ENCODE measurements around the gene ZNF778. TPM values are rescaled to one million over a fixed set of nuclear protein-coding genes. Genes with fewer than 3 reads are reported as not detected.

ZNF778 gene
- total and polyA plus RNA-seq, 2 of the 8 experiments (the other 6 are each of a cell fraction or from before 2014, with no cell fraction given) = 9.5 to 21.9 TPM

GRCh38 chr16:89187032-89187769, 30.3 kb upstream of the ZNF778 start:
- H3K23me2 ChIP-seq (ENCODE audit: low read depth, low read length) = peaks cover 4% of the 10 kb centered on the region; the same call in 1 of the 2 replicates
- no peak overlapping the region for H3K23ac ChIP-seq (ENCODE audit: insufficient read length)
- ChIA-PET POLR2A (ENCODE audit: partially characterized antibody) (interaction anchor here (0.6 to 0.9 kb wide), 2 partner anchors 10 to 30 kb away, joined by 3 read pairs; partner anchors contain the start of gene ZNF778), CTCF (ENCODE audit: partially characterized antibody) (interaction anchor here (1.1 kb wide), 1 partner anchor 31 kb away, joined by 3 read pairs; no protein-coding TSS in a partner anchor)
- DNase-seq (ENCODE audit: low read depth in 1 of 2, low spot score in 2 of 2) (peak in 1 of 2 experiments; percentile 50), FAIRE-seq (no peak)
- H3K4me1 ChIP-seq (replicated peaks in 1 of 4; ENCODE audit: control insufficient read depth in 3 of 4, insufficient read depth in 4 of 4, low read length in 3 of 4) = no peaks in the 10 kb centered on the region; a peak in 1 of 7 replicates
- H3K4me2 ChIP-seq (ENCODE audit: insufficient read depth in 1 of 2, low read depth in 2 of 2, low read length in 2 of 2) = no peak overlapping the region
- TF ChIP-seq SAP30 (IDR thresholded peaks at IDR 0.05; ENCODE audit: insufficient read depth, insufficient replicate concordance, low read length) (no peak), FOSL1 (IDR thresholded peaks at IDR 0.05; ENCODE audit: insufficient read depth, low read depth, low read length) (no peak), GTF2F1 (IDR thresholded peaks at IDR 0.05; ENCODE audit: borderline replicate concordance, low read depth, low read length) (no peak), SP1 (IDR thresholded peaks at IDR 0.05; ENCODE audit: low read depth, low read length) (no peak), CEBPB (IDR thresholded peaks at IDR 0.05; ENCODE audit: low read depth, low read length) (no peak), CTCF (IDR thresholded peaks at IDR 0.05; ENCODE audit: control extremely low read depth in 1 of 3, insufficient read depth in 1 of 3, low read depth in 1 of 3, low read length in 3 of 3) (no peak)
- H2BK20ac ChIP-seq (ENCODE audit: low read length) = no peak overlapping the region
- no peak overlapping the region for H3K18ac ChIP-seq (ENCODE audit: extremely low read depth, low read length)
- H3K9ac ChIP-seq (replicated peaks in 1 of 4; ENCODE audit: extremely low read depth in 1 of 4, low read depth in 3 of 4, low read length in 3 of 4) = no peak overlapping the region
- no peak overlapping the region for H2BK12ac ChIP-seq (ENCODE audit: low read depth, low read length)
- H2BK5ac ChIP-seq (ENCODE audit: low read depth, low read length) = no peak overlapping the region
- H3K79me2 ChIP-seq (ENCODE audit: control insufficient read depth in 1 of 2, insufficient read depth in 2 of 2, low read length in 2 of 2) = no peaks in the 10 kb centered on the region
- H4K20me1 ChIP-seq (replicated peaks in 1 of 2; ENCODE audit: control insufficient read depth in 1 of 2, insufficient read depth in 2 of 2, low read length in 2 of 2) = peaks cover 0 to 4% of the 10 kb centered on the region in 2 experiments
- H3K4ac ChIP-seq (replicated peaks; ENCODE audit: insufficient read length, low read depth, low read length) = no peak overlapping the region
- peaks cover 0 to 9% (median 6%) of the 10 kb centered on the region in 4 experiments; a peak in 6 of 7 replicates for H3K27me3 ChIP-seq (replicated peaks in 1 of 4; ENCODE audit: control insufficient read depth in 3 of 4, extremely low read depth in 1 of 4, insufficient read depth in 3 of 4, low read length in 3 of 4)
- H2AFZ ChIP-seq (ENCODE audit: low read length) = no peak overlapping the region
- H3K36me3 ChIP-seq (ENCODE audit: control insufficient read depth in 2 of 4, insufficient read depth in 4 of 4, low read length in 3 of 4) = no peaks in the 10 kb centered on the region
- no peak overlapping the region for H3K14ac ChIP-seq (ENCODE audit: insufficient read length)
- H4K8ac ChIP-seq (ENCODE audit: extremely low read depth, insufficient read depth, low read length) = no peak overlapping the region
- no peaks in the 10 kb centered on the region for H3K79me1 ChIP-seq (ENCODE audit: low read depth, low read length)
- no peak overlapping the region for H3K56ac ChIP-seq (replicated peaks; ENCODE audit: insufficient read length, low read depth, low read length)
- WGBS, 2 experiments (ENCODE audit: extremely low coverage in 1 of 2, insufficient coverage in 1 of 2, insufficient read length in 1 of 2, insufficient replicate concordance in 2 of 2, low coverage in 1 of 2, low lambda C conversion rate in 2 of 2, missing lambda C conversion rate in 1 of 2) = 82% methylated on average over 18 of the region's 19 CpGs; no CpG with 5 or more reads in 1 of the 2 experiments
- no peak overlapping the region for H3K27ac ChIP-seq (ENCODE audit: low read depth, low read length)
- no peak overlapping the region for H2BK15ac ChIP-seq (ENCODE audit: low read length)
- H3K4me3 ChIP-seq (ENCODE audit: extremely low read depth in 1 of 4, insufficient read depth in 2 of 4, low read depth in 3 of 4, low read length in 4 of 4) = no peak overlapping the region
- H4K91ac ChIP-seq (replicated peaks; ENCODE audit: insufficient read length, low read length) = no peak overlapping the region
- no peak overlapping the region for H2AK5ac ChIP-seq (ENCODE audit: low read depth, low read length)
- H3K9me3 ChIP-seq (ENCODE audit: insufficient read depth in 2 of 2, low read depth in 1 of 2, low read length in 1 of 2) = no peaks in the 10 kb centered on the region; a peak in 1 of 4 replicates
- H4K5ac ChIP-seq (ENCODE audit: insufficient read length, low read depth, low read length) = no peak overlapping the region
- no peak overlapping the region for H2BK120ac ChIP-seq (replicated peaks; ENCODE audit: low read depth, low read length)
